GM13977 (cell line): ENCODE results near the gene LIMK2.
"Not testable (repeated sequence)": the region's sequence is repeated elsewhere in the genome, so short reads cannot be mapped to it uniquely, and the experiment has no call there.

Experiments
- DNase-seq: peaks from one replicate; pipeline ENCODE4 v3.0.0; 2012; ENCODE audit warnings: low spot score
- in situ Hi-C: fragments of 300-500 bp; cut with MboI; formaldehyde crosslinking; loops from one replicate; pipeline ENCODE4 v1.12.0; 2022; ENCODE audit warnings: low sequenced_read_pairs, low pct_unique_long_range_greater_than_20kb, mixed read lengths, inconsistent platforms; ENCODE audit not compliant: unreplicated experiment
- TF ChIP-seq, protein P1 (sequence below): IDR thresholded peaks from 2 replicates; pipeline ENCODE4 v1.5.1; 2012; ENCODE audit warnings: mild to moderate bottlenecking, control low read depth; ENCODE audit not compliant: insufficient read depth; ENCODE audit errors: extremely low read depth, missing control alignments

The LIMK2 gene

DNA sequence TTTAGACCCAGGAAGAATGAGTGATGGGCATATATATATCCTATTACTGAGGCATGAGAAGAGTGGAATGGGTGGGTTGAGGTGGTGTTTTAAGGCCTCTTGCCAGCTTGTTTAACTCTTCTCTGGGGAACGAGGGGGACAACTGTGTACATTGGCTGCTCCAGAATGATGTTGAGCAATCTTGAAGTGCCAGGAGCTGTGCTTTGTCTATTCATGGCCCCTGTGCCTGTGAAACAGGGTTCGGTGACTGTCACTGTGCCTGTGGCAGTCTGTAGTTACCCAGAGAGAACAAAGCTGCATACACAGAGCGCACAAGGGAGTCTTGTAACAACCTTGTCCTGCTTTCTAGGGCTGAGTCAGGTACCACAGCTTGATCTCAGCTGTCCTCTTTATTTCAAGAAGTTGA is 11.7 kb downstream of the LIMK2 start:
- TF ChIP-seq, protein P1, sequence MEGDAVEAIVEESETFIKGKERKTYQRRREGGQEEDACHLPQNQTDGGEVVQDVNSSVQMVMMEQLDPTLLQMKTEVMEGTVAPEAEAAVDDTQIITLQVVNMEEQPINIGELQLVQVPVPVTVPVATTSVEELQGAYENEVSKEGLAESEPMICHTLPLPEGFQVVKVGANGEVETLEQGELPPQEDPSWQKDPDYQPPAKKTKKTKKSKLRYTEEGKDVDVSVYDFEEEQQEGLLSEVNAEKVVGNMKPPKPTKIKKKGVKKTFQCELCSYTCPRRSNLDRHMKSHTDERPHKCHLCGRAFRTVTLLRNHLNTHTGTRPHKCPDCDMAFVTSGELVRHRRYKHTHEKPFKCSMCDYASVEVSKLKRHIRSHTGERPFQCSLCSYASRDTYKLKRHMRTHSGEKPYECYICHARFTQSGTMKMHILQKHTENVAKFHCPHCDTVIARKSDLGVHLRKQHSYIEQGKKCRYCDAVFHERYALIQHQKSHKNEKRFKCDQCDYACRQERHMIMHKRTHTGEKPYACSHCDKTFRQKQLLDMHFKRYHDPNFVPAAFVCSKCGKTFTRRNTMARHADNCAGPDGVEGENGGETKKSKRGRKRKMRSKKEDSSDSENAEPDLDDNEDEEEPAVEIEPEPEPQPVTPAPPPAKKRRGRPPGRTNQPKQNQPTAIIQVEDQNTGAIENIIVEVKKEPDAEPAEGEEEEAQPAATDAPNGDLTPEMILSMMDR = no peak
- in situ Hi-C loops = no loop called here
- DNase-seq = no peak

- DNase-seq, in situ Hi-C loops: not testable (repeated sequence)
Measured at GRCh38 chr22:31224691-31225090, 12.6 kb downstream of the LIMK2 start.

- TF ChIP-seq, protein P1 = no peak
- no peak for DNase-seq
- in situ Hi-C loops = no loop called here
Measured at GRCh38 chr22:31227186-31227585, 15.1 kb downstream of the LIMK2 start.

DNA sequence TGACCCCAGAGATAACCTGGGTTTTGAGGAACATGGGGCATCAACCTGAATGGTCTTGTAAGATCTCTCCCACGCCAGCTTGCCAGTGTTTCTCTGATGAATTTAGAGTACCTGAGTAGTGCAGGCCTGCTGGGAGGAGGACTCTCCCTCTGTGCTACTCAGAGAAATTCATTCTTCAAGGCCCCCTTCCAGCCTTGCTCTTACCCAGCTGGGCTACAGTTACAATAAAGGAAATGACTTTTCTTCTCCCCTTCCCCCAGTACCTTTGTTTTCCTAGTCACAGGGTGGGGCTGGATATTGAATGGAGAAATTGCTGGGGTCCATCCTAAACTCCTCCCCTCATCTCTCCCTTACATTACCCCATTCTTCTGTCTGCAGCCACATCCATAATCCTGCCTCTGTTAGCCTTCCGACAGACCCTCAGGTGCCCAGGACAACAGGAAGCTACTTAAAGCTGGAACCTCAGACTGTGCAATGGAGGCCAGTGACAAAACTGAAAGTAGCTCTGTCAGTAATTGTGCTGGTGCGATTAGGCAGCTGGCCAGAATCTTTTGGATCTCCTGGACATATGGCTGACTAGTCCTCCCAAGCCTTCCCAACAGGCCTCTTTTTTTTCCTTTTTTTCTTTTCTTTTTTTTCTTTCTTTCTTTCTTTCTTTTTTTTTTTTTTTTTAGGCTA is 17.4 kb downstream of the LIMK2 start:
- in situ Hi-C loops = no loop called here
- TF ChIP-seq, protein P1 = no peak
- DNase-seq = no peak

GRCh38 chr22:31230155-31230870 is 18.2 kb downstream of the LIMK2 start:
- TF ChIP-seq, protein P1 = no peak
- no peak for DNase-seq
- in situ Hi-C loops = no loop called here

DNA sequence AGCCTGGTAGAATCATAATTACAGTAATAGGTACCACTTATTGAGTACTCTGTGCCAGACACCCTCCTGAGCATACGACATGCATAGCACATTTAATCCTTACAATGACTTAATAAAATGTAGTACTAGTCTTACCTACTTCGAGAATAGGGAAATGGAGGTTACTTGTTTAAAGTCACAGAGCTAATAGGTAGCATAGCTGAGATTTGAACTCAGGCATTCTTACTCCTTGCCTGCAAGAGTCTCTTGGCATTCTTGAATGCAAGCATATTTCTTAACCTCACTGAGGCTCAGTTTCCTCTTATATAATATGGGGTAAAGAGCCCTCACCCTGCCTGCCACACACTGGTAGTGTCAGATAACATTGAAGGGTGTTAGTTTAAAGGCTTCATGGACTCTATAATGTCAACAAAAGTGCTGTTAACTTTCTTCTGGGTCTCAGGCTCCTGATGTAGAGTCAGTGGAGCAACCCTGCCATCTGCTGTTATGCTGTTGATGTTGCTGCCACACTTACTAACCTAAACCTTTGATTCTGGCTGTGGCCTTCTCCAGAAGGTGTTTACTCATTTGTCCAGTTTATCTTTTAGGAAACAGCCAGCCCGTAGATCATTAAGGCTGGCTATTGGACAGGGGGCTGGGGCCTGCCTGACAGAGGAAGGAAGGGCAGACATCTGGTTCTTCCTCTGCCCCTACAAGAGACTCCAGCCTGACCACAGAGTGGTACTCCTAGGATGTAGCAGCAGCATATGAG is 18.9 kb downstream of the LIMK2 start:
- in situ Hi-C loops = no loop called here
- DNase-seq = peak; percentile 50
- TF ChIP-seq, protein P1 = peak; percentile 83

DNA sequence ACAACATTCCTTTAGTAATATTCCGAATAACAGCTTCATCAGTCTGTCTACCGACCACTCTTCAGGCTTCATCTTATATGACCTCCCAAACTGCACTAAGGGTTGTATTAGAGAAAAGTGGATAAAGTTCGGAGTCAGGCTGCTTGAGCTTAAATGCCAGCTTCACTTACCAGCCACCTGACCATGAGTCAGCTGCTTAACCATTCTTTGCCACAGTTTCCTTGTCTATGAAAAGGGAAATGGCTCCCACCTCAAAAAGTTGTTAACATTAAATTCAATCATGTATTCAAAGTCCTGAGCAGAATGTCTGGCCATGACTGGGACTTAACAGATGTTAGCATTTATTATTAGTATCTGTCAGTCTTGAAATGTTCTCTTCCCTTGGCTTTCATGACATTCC is 20.9 kb downstream of the LIMK2 start:
- in situ Hi-C loops = no loop called here
- DNase-seq = no peak
- TF ChIP-seq, protein P1 = no peak
